ENCODE data around the gene SORCS2.

Gene SORCS2

GRCh38 chr4:7338876-7339623, 146.7 kb downstream of the SORCS2 start:
- DNase-seq (ENCODE audit: low spot score), result no peak

GRCh38 chr4:7339751-7340552, 147.6 kb downstream of the SORCS2 start:
- DNase-seq (ENCODE audit: low spot score), result no peak

GRCh38 chr4:7340553-7341433, 148.5 kb downstream of the SORCS2 start:
- DNase-seq (ENCODE audit: low spot score), result no peak

GRCh38 chr4:7341491-7342222, 149.3 kb downstream of the SORCS2 start:
- DNase-seq (ENCODE audit: low spot score), result no peak

GRCh38 chr4:7342223-7343080, 150.1 kb downstream of the SORCS2 start:
- peak; percentile 85 for DNase-seq (ENCODE audit: low spot score)

- DNase-seq (ENCODE audit: low spot score), result no peak
These were observed 150.8 kb downstream of the SORCS2 start for GRCh38 chr4:7343081-7343655.

GRCh38 chr4:7343950-7344349, 151.6 kb downstream of the SORCS2 start:
- no peak for DNase-seq (ENCODE audit: low spot score)

GRCh38 chr4:7344636-7345155, 152.4 kb downstream of the SORCS2 start:
- DNase-seq (ENCODE audit: low spot score), result no peak

GRCh38 chr4:7347981-7348380, 155.6 kb downstream of the SORCS2 start:
- DNase-seq (ENCODE audit: low spot score), result no peak

- DNase-seq (ENCODE audit: low spot score), result peak; percentile 89
These were observed 156.9 kb downstream of the SORCS2 start for GRCh38 chr4:7348946-7349900.

GRCh38 chr4:7350396-7350795, 158.1 kb downstream of the SORCS2 start:
- no peak for DNase-seq (ENCODE audit: low spot score)

- no peak for DNase-seq (ENCODE audit: low spot score)
These were observed 158.7 kb downstream of the SORCS2 start for GRCh38 chr4:7351014-7351413.

- no peak for DNase-seq (ENCODE audit: low spot score)
These were observed 160.1 kb downstream of the SORCS2 start for GRCh38 chr4:7352486-7352885.

- DNase-seq (ENCODE audit: low spot score), result no peak
These were observed 160.9 kb downstream of the SORCS2 start for GRCh38 chr4:7353046-7353790.

GRCh38 chr4:7353846-7354610, 161.7 kb downstream of the SORCS2 start:
- DNase-seq (ENCODE audit: low spot score), result no peak

GRCh38 chr4:7354927-7355326, 162.6 kb downstream of the SORCS2 start:
- DNase-seq (ENCODE audit: low spot score), result no peak

GRCh38 chr4:7355795-7356194, 163.5 kb downstream of the SORCS2 start:
- no peak for DNase-seq (ENCODE audit: low spot score)

Measured in cerebellar cortex (tissue), 1 donor.